SK-N-SH (cell line): ENCODE data around the gene ACTN4.

ENCODE experiments used
- CHD2 ChIP-seq: fragments of 150-350 bp; IDR thresholded peaks from 2 replicates; pipeline ENCODE4 v1.6.1; 2018; ENCODE audit warnings: low read length; ENCODE audit not compliant: partially characterized antibody
- CTCF ChIP-seq: fragments of 200-600 bp; sonication (generic); IDR thresholded peaks from 2 replicates; pipeline ENCODE4 v1.6.1; 2017; ENCODE audit warnings: antibody characterized with exemption, mild to moderate bottlenecking, moderate library complexity
- EP300 ChIP-seq, 2 experiments: IDR thresholded peaks; 2 replicates each; pipeline versions ENCODE4 v1.4.0 to v1.6.1; 2012; ENCODE audit warnings: borderline replicate concordance in 1 of 2, low read depth in 1 of 2, low read length in 1 of 2
- GABPA ChIP-seq: IDR thresholded peaks from 2 replicates; pipeline ENCODE4 v1.4.0; 2012; ENCODE audit warnings: low read depth, mild to moderate bottlenecking
- GATA2 ChIP-seq: sonication (generic); formaldehyde crosslinking; IDR thresholded peaks from 2 replicates; pipeline ENCODE4 v1.5.0; 2020; ENCODE audit warnings: mild to moderate bottlenecking, missing genetic modification reagents
- SMC3 ChIP-seq: IDR thresholded peaks from 2 replicates; pipeline ENCODE4 v1.6.1; 2012; ENCODE audit warnings: low read depth, low read length, improper control_type of control experiment

- TF ChIP-seq CHD2 (no peak), CTCF (no peak), SMC3 (no peak), EP300 (IDR thresholded peaks at IDR 0.05; ENCODE audit: borderline replicate concordance in 1 of 2, low read depth in 1 of 2, low read length in 1 of 2) (no peak), GABPA (no peak), GATA2 (CRISPR knock-in tag) (no peak)
Measured at GRCh38 chr19:38740932-38741331, 93.5 kb downstream of the ACTN4 start.
